NCI-H69 (cell line): ENCODE data around the gene ARVCF.

ENCODE experiments used
- DNase-seq: peaks from one replicate; lab custom pipeline; 2025; lab: John Stamatoyannopoulos, UW

The ARVCF gene

GRCh38 chr22:20031732-20032406 lies 15.2 kb upstream of the ARVCF start:
- DNase-seq = peak; percentile 67

GRCh38 chr22:20029550-20030225 lies 13.1 kb upstream of the ARVCF start:
- DNase-seq = no peak

GRCh38 chr22:20028855-20029549 lies 12.4 kb upstream of the ARVCF start:
- no peak for DNase-seq

- peak; percentile 45 for DNase-seq
Observed at GRCh38 chr22:20027966-20028854, 11.6 kb upstream of the ARVCF start.

GRCh38 chr22:20026996-20027601 lies 10.5 kb upstream of the ARVCF start:
- DNase-seq = no peak

GRCh38 chr22:20026204-20026908 lies 9.7 kb upstream of the ARVCF start:
- no peak for DNase-seq

- no peak for DNase-seq
Observed at GRCh38 chr22:20025401-20026203, 9.0 kb upstream of the ARVCF start.

GRCh38 chr22:20024650-20025397 lies 8.2 kb upstream of the ARVCF start:
- DNase-seq = no peak

GRCh38 chr22:20024225-20024624 lies 7.6 kb upstream of the ARVCF start:
- DNase-seq = no peak

- no peak for DNase-seq
Observed at GRCh38 chr22:20022978-20023613, 6.5 kb upstream of the ARVCF start.

- DNase-seq = no peak
Observed at GRCh38 chr22:20022231-20022977, 5.8 kb upstream of the ARVCF start.

GRCh38 chr22:20021196-20022181 lies 4.9 kb upstream of the ARVCF start:
- peak; percentile 48 for DNase-seq

GRCh38 chr22:20020533-20021195 lies 4.0 kb upstream of the ARVCF start, which contains the start of gene TANGO2:
Gene TANGO2 (plus strand): TSS chr22:20021110. CDS start chr22:20036799, 15,689 bp downstream.
- peak; percentile 97 for DNase-seq

GRCh38 chr22:20019661-20020532 lies 3.3 kb upstream of the ARVCF start:
- DNase-seq = no peak

GRCh38 chr22:20018001-20018400 lies 1.4 kb upstream of the ARVCF start:
- peak; percentile 35 for DNase-seq
